Mucosa of descending colon (tissue), 3 donors: ENCODE measurements around the gene GPR176. TPM values are rescaled to one million over a fixed set of nuclear protein-coding genes. Genes with fewer than 3 reads are reported as not detected.

Source experiments
- ATAC-seq: fragments of 200-7000 bp; cut with Tn5 transposase; one replicate; pipeline ENCODE4 v1.9.1; 2020; ENCODE audit warnings: mild to moderate bottlenecking, moderate library complexity
- DNase-seq, 3 donors: peaks; one replicate each; pipeline ENCODE4 v3.0.0-alpha.2; 2020
- H3K36me3 ChIP-seq: fragments of 200-600 bp; one replicate; pipeline ENCODE4 v1.8.0; 2021; ENCODE audit warnings: low read depth, mild to moderate bottlenecking
- H3K4me1 ChIP-seq: fragments of 200-600 bp; one replicate; pipeline ENCODE4 v1.8.0; 2021; ENCODE audit warnings: low read depth, mild to moderate bottlenecking
- H3K4me3 ChIP-seq: fragments of 200-600 bp; one replicate; pipeline ENCODE4 v1.8.0; 2021; ENCODE audit warnings: mild to moderate bottlenecking
- H3K9me3 ChIP-seq: fragments of 200-600 bp; one replicate; pipeline ENCODE4 v1.8.0; 2021; ENCODE audit warnings: mild to moderate bottlenecking
- CTCF ChIP-seq: fragments of 200-600 bp; IDR thresholded peaks from one replicate; pipeline ENCODE4 v1.8.0; 2022; ENCODE audit warnings: antibody characterized with exemption, mild to moderate bottlenecking
- intact Hi-C, 2 donors: fragments of 100-400 bp; cut with DNase I in 1 of 2; cut with micrococcal nuclease in 1 of 2; formaldehyde crosslinking; loops; one replicate each; pipeline versions ENCODE4 v1.11.0 to v1.11.1; 2022; cut with DNase I, micrococcal nuclease
- total RNA-seq, 3 donors: library from RNA; stranded (reverse); fragmentation: NEBNext Ultra II Directional in 2 of 3; extraction: Animal tissue kit (Norgen Biotek cat#: 25700) in 2 of 3; gene quantifications; one replicate each; pipeline versions ENCODE4 v1.2.1 to v1.2.4, GENCODE V29; 2021 to 2023
- donor health status: DM: no; HTN: no; CAD: no; lungs with moderate emphysema.
- donor health status: DM: no; HTN: no; CAD: no.
- donor health status: DM: no; HTN: yes; CAD: no.

GPR176 gene
- total RNA-seq, 3 donors from 2014 or later: 0.32 to 4.9 (median 1.2) TPM

- DNase-seq (peak; percentile 98 to 99 (median 98)), ATAC-seq (peak; percentile 99)
- H3K4me3 ChIP-seq: peak within 1 kb of the TSS; percentile 50
- no peaks in the 10 kb centered on the region for H3K9me3 ChIP-seq
- no peaks in the 10 kb centered on the region for H3K36me3 ChIP-seq
- TF ChIP-seq CTCF: no peak
- intact Hi-C loops: no loop called here
- peaks cover 5% of the 10 kb centered on the region for H3K4me1 ChIP-seq
Observed at GRCh38 chr15:39782441-39783138, 137.5 kb downstream of the GPR176 start, which contains the start of gene FSIP1. TSS of gene FSIP1 (minus strand) at chr15:39782841. CDS start at chr15:39776524, 6,317 bp downstream.

GRCh38 chr15:39781967-39782302 lies 138.1 kb downstream of the GPR176 start:
- no peak for TF ChIP-seq CTCF
- intact Hi-C loops: no loop called here
- ATAC-seq (no peak), DNase-seq (no peak)
- Histone ChIP-seq H3K9me3 (no peaks in the 10 kb centered on the region), H3K4me3 (no peak overlapping the region), H3K36me3 (no peaks in the 10 kb centered on the region), H3K4me1 (peaks cover 5% of the 10 kb centered on the region)

DNA sequence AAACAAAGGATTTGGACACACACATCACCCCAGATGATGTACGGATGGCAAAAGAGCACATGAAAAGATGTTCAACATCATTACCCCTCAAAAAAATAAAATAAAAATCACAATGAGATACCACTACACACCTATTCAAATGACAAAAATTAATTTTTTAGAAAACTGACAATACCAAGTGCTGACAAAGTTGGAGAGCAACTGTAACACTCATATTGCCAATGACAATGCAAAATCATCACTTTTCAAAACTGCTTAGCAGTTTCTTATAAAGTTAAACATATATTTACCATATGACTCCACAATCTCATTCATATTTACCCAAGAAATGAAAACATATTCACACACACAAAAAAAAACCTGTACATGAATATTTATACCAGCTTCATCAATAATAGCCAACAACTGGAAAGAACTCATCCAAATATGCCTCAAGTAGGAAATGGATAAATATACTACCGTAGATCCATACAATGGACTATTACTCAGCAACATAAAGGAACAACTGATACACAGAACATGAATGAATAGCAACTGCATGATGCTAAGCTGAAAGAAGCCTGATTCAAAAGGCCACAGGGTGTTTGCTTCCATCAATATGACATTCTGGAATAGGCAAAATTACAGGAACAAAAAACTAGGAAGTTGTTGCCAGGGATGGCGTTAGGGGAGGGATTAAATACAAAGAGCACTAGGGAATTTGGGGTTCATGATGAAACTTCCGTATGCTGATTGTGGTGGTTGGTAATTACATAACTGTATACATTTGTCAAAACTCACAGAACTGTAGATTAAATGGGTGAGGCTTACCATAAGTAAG lies 138.7 kb downstream of the GPR176 start:
- no peaks in the 10 kb centered on the region for H3K36me3 ChIP-seq
- no peak for DNase-seq
- intact Hi-C loops: no loop called here
- no peak for ATAC-seq
- peaks cover 5% of the 10 kb centered on the region for H3K4me1 ChIP-seq
- H3K4me3 ChIP-seq: no peak overlapping the region
- TF ChIP-seq CTCF: no peak
- no peaks in the 10 kb centered on the region for H3K9me3 ChIP-seq

- H3K36me3 ChIP-seq: no peaks in the 10 kb centered on the region
- DNase-seq (no peak), ATAC-seq (no peak)
- no peak for TF ChIP-seq CTCF
- no peaks in the 10 kb centered on the region for H3K9me3 ChIP-seq
- H3K4me1 ChIP-seq: no peaks in the 10 kb centered on the region
- intact Hi-C loops: no loop called here
- no peak overlapping the region for H3K4me3 ChIP-seq
Observed at GRCh38 chr15:39778021-39778420, 142.0 kb downstream of the GPR176 start.

DNA sequence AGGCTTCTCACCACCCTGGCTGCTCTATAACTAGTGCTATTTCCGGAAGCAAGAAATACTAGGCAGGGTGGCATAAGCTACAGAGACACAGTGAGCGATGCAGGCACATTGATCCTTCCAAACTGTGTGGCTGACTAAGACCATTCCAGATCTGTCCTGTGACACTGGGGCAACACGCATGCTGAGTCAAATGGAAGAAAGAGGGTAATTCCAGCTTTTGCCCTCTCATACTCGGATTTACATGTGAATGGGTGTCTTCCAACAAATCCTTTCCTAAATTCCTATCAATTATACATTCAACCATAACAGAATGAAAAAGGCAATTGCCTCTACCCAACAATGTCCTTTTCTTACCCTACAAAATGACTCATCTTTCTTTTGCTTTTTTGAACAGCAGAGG lies 142.6 kb downstream of the GPR176 start:
- H3K4me3 ChIP-seq: no peak overlapping the region
- TF ChIP-seq CTCF: no peak
- ATAC-seq: no peak
- H3K4me1 ChIP-seq: no peaks in the 10 kb centered on the region
- no peak for DNase-seq
- intact Hi-C loops: no loop called here
- H3K9me3 ChIP-seq: no peaks in the 10 kb centered on the region
- no peaks in the 10 kb centered on the region for H3K36me3 ChIP-seq
